Endothelial cell of umbilical vein (primary cell): Measurements from ENCODE around the gene HSFX2. TPM values are rescaled to one million over a fixed set of nuclear protein-coding genes. Genes with fewer than 3 reads are reported as not detected.

Experiments
- BruUV-seq: library from RNA; stranded (reverse); fragments of 400-500 nt; replicated peaks from 2 replicates; lab custom pipeline; 2021; lab: Mats Ljungman, UMichigan
- CTCF ChIA-PET: fragments of 300-600, 350-600 bp; sonication (Branson Sonifier 250); formaldehyde crosslinking; loops from one replicate; lab custom pipeline; 2021; ENCODE audit warnings: antibody characterized with exemption, inconsistent platforms; lab: Charles Lee
- POLR2A ChIA-PET: fragments of 300-600, 350-600 bp; sonication (Branson Sonifier 250); formaldehyde crosslinking; loops from one replicate; lab custom pipeline; 2021; ENCODE audit warnings: antibody characterized with exemption, inconsistent platforms; lab: Charles Lee
- DNase-seq: peaks from one replicate; pipeline ENCODE4 v3.0.0-alpha.2; 2011; ENCODE audit warnings: low read depth, low spot score
- FAIRE-seq: peaks from 2 replicates; lab custom pipeline; 2011; peaks lifted over from hg19 to GRCh38; lab: Jason Lieb, UNC
- H2AFZ ChIP-seq: 2 replicates; pipeline ENCODE4 v1.6.0; 2012; ENCODE audit warnings: low read depth, low read length, control low read depth, inconsistent platforms
- H3K27ac ChIP-seq: 2 replicates; pipeline ENCODE4 v1.5.1; 2011; ENCODE audit warnings: low read depth, mild to moderate bottlenecking, control low read depth, low read length, moderate library complexity; ENCODE audit not compliant: insufficient read depth
- H3K27me3 ChIP-seq, 2 experiments: 2 replicates each; pipeline versions ENCODE4 v1.6.0 to v1.6.1; 2011; ENCODE audit warnings: low read length in 2 of 2, mixed read lengths in 1 of 2; ENCODE audit not compliant: control insufficient read depth in 2 of 2, insufficient read depth in 2 of 2
- H3K36me3 ChIP-seq, 2 experiments: 2 replicates in 1 of 2; 3 replicates in 1 of 2; pipeline ENCODE4 v1.5.1; 2011; ENCODE audit warnings: low read length in 2 of 2, mild to moderate bottlenecking in 1 of 2, moderate library complexity in 1 of 2; ENCODE audit not compliant: control insufficient read depth in 2 of 2, insufficient read depth in 2 of 2; ENCODE audit errors: extremely low read depth in 1 of 2
- H3K4me1 ChIP-seq: 3 replicates; pipeline ENCODE4 v1.5.1; 2011; ENCODE audit warnings: mild to moderate bottlenecking, low read length; ENCODE audit not compliant: control insufficient read depth, insufficient read depth; ENCODE audit errors: extremely low read depth
- H3K4me2 ChIP-seq: 2 replicates; pipeline ENCODE4 v1.6.1; 2011; ENCODE audit warnings: low read length, control low read depth, mixed read lengths; ENCODE audit not compliant: insufficient read depth
- H3K4me3 ChIP-seq, 3 experiments: fragments of 200-600 bp in 1 of 3; sonication (generic), shearing (Covaris generic) in 1 of 3; replicated peaks in 1 of 3; 2 replicates each; pipeline ENCODE4 v1.5.1; 2011 to 2016; ENCODE audit warnings: control low read depth in 3 of 3, low read length in 3 of 3, mild to moderate bottlenecking in 2 of 3, inconsistent platforms in 1 of 3, low read depth in 1 of 3, moderate library complexity in 1 of 3; ENCODE audit not compliant: insufficient read depth in 1 of 3
- H3K79me2 ChIP-seq: 2 replicates; pipeline ENCODE4 v1.6.0; 2012; ENCODE audit warnings: low read length, inconsistent platforms; ENCODE audit not compliant: control insufficient read depth, insufficient read depth
- H3K9ac ChIP-seq: replicated peaks from 2 replicates; pipeline ENCODE3; 2011; ENCODE audit warnings: low read length, control low read depth; ENCODE audit not compliant: insufficient read depth; ENCODE audit errors: extremely low read depth
- H3K9me1 ChIP-seq: replicated peaks from 3 replicates; pipeline ENCODE4 v1.6.0; 2011; ENCODE audit warnings: mild to moderate bottlenecking, low read length; ENCODE audit not compliant: control insufficient read depth, insufficient read depth; ENCODE audit errors: extremely low read depth
- H3K9me3 ChIP-seq: replicated peaks from 2 replicates; pipeline ENCODE4 v1.5.1; 2012; ENCODE audit warnings: low read length, inconsistent platforms; ENCODE audit not compliant: control insufficient read depth, insufficient read depth
- H4K20me1 ChIP-seq: replicated peaks from 2 replicates; pipeline ENCODE3; 2011; ENCODE audit warnings: mild to moderate bottlenecking, low read length; ENCODE audit not compliant: control insufficient read depth, insufficient read depth; ENCODE audit errors: extremely low read depth
- EZH2 ChIP-seq: IDR thresholded peaks from 2 replicates; pipeline ENCODE4 v1.6.1; 2012; ENCODE audit warnings: borderline replicate concordance, low read depth, mild to moderate bottlenecking, moderate library complexity, low read length, inconsistent platforms; ENCODE audit not compliant: severe bottlenecking
- FOS ChIP-seq: IDR thresholded peaks from 2 replicates; pipeline ENCODE4 v1.6.1; 2011; ENCODE audit warnings: mild to moderate bottlenecking, low read length, moderate library complexity, borderline replicate concordance; ENCODE audit not compliant: insufficient read depth
- GATA2 ChIP-seq: IDR thresholded peaks from 2 replicates; pipeline ENCODE4 v1.7.0; 2011; ENCODE audit warnings: low read depth, mild to moderate bottlenecking, moderate library complexity, mixed read lengths, low read length; ENCODE audit not compliant: insufficient read length, insufficient read depth
- JUN ChIP-seq: IDR thresholded peaks from 2 replicates; pipeline ENCODE4 v1.6.1; 2011; ENCODE audit warnings: borderline replicate concordance, low read depth; ENCODE audit not compliant: insufficient read length, insufficient read depth
- MYC ChIP-seq: IDR thresholded peaks from one replicate; pipeline ENCODE4 v1.6.1; 2011; ENCODE audit warnings: mild to moderate bottlenecking, low read depth, low read length
- POLR2A ChIP-seq: IDR thresholded peaks from 2 replicates; pipeline ENCODE4 v1.6.1; 2012; ENCODE audit warnings: low read depth, mild to moderate bottlenecking, control low read depth, low read length
- POLR2AphosphoS5 ChIP-seq: IDR thresholded peaks from 2 replicates; pipeline ENCODE4 v1.6.1; 2012; ENCODE audit warnings: low read depth, mild to moderate bottlenecking, control low read depth, low read length, moderate library complexity; ENCODE audit not compliant: insufficient read depth
- dilution Hi-C: fragments of 300-500 bp; cut with MboI; formaldehyde crosslinking; loops from one replicate; pipeline ENCODE4 v1.15.0; 2019; ENCODE audit warnings: low sequenced_read_pairs; ENCODE audit not compliant: extremely low pct_ligation_motif_present
- intact Hi-C: fragments of 100-400 bp; cut with micrococcal nuclease; formaldehyde crosslinking; loops from one replicate; pipeline ENCODE4 v1.10.0; 2022
- polyA plus RNA-seq, 4 experiments: library from polyadenylated mRNA; depleted of rRNA in 3 of 4; stranded (reverse) in 3 of 4; unstranded in 1 of 4; fragments of >200 nt; gene quantifications; 2 replicates each; pipeline versions ENCODE4 v1.2.1 to v1.2.3, GENCODE V29; 2011 to 2012; ENCODE audit warnings: missing spikeins in 1 of 4
- total RNA-seq: library from RNA; stranded (reverse); gene quantifications from 2 replicates; pipeline ENCODE4 v1.2.3, GENCODE V29; 2021
- TF ChIP-seq, protein P1 (sequence below), 2 donors: IDR thresholded peaks; 1 replicate in 1 of 2; 2 replicates in 1 of 2; pipeline ENCODE4 v1.5.1; 2011; ENCODE audit warnings: low read length in 2 of 2, mild to moderate bottlenecking in 2 of 2, moderate library complexity in 2 of 2, control low read depth in 1 of 2, inconsistent platforms in 1 of 2, low read depth in 1 of 2; ENCODE audit not compliant: insufficient read depth in 1 of 2; ENCODE audit errors: extremely low read depth in 1 of 2
- TF ChIP-seq, protein P2 (sequence below): IDR thresholded peaks from 2 replicates; pipeline ENCODE4 v1.6.1; 2011; ENCODE audit not compliant: insufficient read depth, insufficient read length

HSFX2 gene
- total and polyA plus RNA-seq, 2 donors (not counting 3 experiments of a cell fraction or from before 2014, with no cell fraction given) = 0.11 TPM; not detected in 1

- peak; percentile 58 for DNase-seq
- Histone ChIP-seq H3K4me2 (peak overlapping the region; percentile 85), H3K9me1 (no peaks in the 10 kb centered on the region), H3K4me3 (peak overlapping the region; percentile 13 to 78 (median 61)), H3K36me3 (no peaks in the 10 kb centered on the region), H3K27ac (no peak overlapping the region), H3K79me2 (peaks cover 7% of the 10 kb centered on the region), H3K9me3 (no peaks in the 10 kb centered on the region), H3K9ac (peak overlapping the region; percentile 45), H3K27me3 (peaks cover 6 to 7% of the 10 kb centered on the region in 2 experiments), H3K4me1 (no peaks in the 10 kb centered on the region), H4K20me1 (no peaks in the 10 kb centered on the region), H2AFZ (peak overlapping the region; percentile 14)
- FAIRE-seq = peak; percentile 79
- CTCF ChIA-PET = interaction anchor here (0.6 kb wide), 1 partner anchor 118 kb away, joined by 3 read pairs; no protein-coding TSS in a partner anchor
- TF ChIP-seq, protein P1, sequence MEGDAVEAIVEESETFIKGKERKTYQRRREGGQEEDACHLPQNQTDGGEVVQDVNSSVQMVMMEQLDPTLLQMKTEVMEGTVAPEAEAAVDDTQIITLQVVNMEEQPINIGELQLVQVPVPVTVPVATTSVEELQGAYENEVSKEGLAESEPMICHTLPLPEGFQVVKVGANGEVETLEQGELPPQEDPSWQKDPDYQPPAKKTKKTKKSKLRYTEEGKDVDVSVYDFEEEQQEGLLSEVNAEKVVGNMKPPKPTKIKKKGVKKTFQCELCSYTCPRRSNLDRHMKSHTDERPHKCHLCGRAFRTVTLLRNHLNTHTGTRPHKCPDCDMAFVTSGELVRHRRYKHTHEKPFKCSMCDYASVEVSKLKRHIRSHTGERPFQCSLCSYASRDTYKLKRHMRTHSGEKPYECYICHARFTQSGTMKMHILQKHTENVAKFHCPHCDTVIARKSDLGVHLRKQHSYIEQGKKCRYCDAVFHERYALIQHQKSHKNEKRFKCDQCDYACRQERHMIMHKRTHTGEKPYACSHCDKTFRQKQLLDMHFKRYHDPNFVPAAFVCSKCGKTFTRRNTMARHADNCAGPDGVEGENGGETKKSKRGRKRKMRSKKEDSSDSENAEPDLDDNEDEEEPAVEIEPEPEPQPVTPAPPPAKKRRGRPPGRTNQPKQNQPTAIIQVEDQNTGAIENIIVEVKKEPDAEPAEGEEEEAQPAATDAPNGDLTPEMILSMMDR (IDR thresholded peaks at IDR 0.05; ENCODE audit: extremely low read depth in 1 of 2, insufficient read depth in 1 of 2, low read depth in 1 of 2, low read length in 2 of 2) = peak in 1 of 2 donors; percentile 7
- no peak for TF ChIP-seq POLR2AphosphoS5
- TSS peak; percentile 14 for BruUV-seq
- POLR2A ChIA-PET = no interaction called here
- dilution Hi-C loops (no loop called here), intact Hi-C loops (no loop called here)
These were observed 35.6 kb upstream of the HSFX2 start for GRCh38 chrX:149630681-149631233.

- dilution Hi-C loops (no loop called here), intact Hi-C loops (no loop called here)
- H3K9me1 ChIP-seq = no peaks in the 10 kb centered on the region
- POLR2A ChIA-PET = no interaction called here
- no peak overlapping the region for H3K9ac ChIP-seq
- no peaks in the 10 kb centered on the region for H4K20me1 ChIP-seq
- peaks cover 7% of the 10 kb centered on the region for H3K79me2 ChIP-seq
- no peak overlapping the region for H3K4me3 ChIP-seq
- DNase-seq = no peak
- TF ChIP-seq GATA2 (no peak), EZH2 (no peak), MYC (no peak), JUN (no peak), POLR2A (no peak), FOS (no peak), POLR2AphosphoS5 (no peak)
- TF ChIP-seq, protein P1 (IDR thresholded peaks at IDR 0.05; ENCODE audit: extremely low read depth in 1 of 2, insufficient read depth in 1 of 2, low read depth in 1 of 2, low read length in 2 of 2) = no peak
- TF ChIP-seq, protein P2, sequence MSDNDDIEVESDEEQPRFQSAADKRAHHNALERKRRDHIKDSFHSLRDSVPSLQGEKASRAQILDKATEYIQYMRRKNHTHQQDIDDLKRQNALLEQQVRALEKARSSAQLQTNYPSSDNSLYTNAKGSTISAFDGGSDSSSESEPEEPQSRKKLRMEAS = no peak
- peaks cover 4 to 7% of the 10 kb centered on the region in 2 experiments for H3K27me3 ChIP-seq
- H2AFZ ChIP-seq = no peak overlapping the region
- no peaks in the 10 kb centered on the region for H3K36me3 ChIP-seq
- no TSS peak for BruUV-seq
- H3K27ac ChIP-seq = no peak overlapping the region
- H3K9me3 ChIP-seq = no peaks in the 10 kb centered on the region
- H3K4me2 ChIP-seq = no peak overlapping the region
- FAIRE-seq = no peak
- no peaks in the 10 kb centered on the region for H3K4me1 ChIP-seq
- CTCF ChIA-PET = no interaction called here
These were observed 34.7 kb upstream of the HSFX2 start for GRCh38 chrX:149629730-149630387.
